Mesendoderm (in vitro differentiated cells): ENCODE results near the gene PTGFR.

Experiments used
- DNase-seq: peaks from one replicate; pipeline ENCODE4 v3.0.0; 2013
- H2AK5ac ChIP-seq: 2 replicates; pipeline ENCODE4 v1.6.1; 2013; ENCODE audit warnings: low read length, inconsistent platforms
- H2BK120ac ChIP-seq: 2 replicates; pipeline ENCODE4 v1.6.1; 2013; ENCODE audit warnings: low read depth, mild to moderate bottlenecking, low read length, moderate library complexity, mixed read lengths
- H2BK15ac ChIP-seq: replicated peaks from 2 replicates; pipeline ENCODE4 v1.6.1; 2013; ENCODE audit warnings: low read depth, mild to moderate bottlenecking, moderate library complexity
- H2BK5ac ChIP-seq: 2 replicates; pipeline ENCODE4 v1.6.1; 2013; ENCODE audit warnings: low read length, inconsistent platforms
- H3K18ac ChIP-seq: 2 replicates; pipeline ENCODE4 v1.6.1; 2013; ENCODE audit warnings: mild to moderate bottlenecking, low read length, mixed read lengths
- H3K23ac ChIP-seq: one replicate; pipeline ENCODE4 v1.6.1; 2013; ENCODE audit warnings: low read length
- H3K27ac ChIP-seq: 2 replicates; pipeline ENCODE4 v1.5.1; 2013; ENCODE audit warnings: low read depth, mild to moderate bottlenecking, inconsistent platforms, low read length, moderate library complexity
- H3K27me3 ChIP-seq: 2 replicates; pipeline ENCODE4 v1.6.1; 2013; ENCODE audit warnings: low read length, control low read depth, mild to moderate bottlenecking, inconsistent platforms; ENCODE audit not compliant: insufficient read depth, poor library complexity
- H3K36me3 ChIP-seq: 2 replicates; pipeline ENCODE4 v1.6.1; 2013; ENCODE audit warnings: low read length, inconsistent platforms; ENCODE audit not compliant: control insufficient read depth, insufficient read depth
- H3K4ac ChIP-seq: one replicate; pipeline ENCODE4 v1.6.1; 2013; ENCODE audit warnings: low read depth, mild to moderate bottlenecking, low read length, moderate library complexity
- H3K4me1 ChIP-seq: 2 replicates; pipeline ENCODE4 v1.6.1; 2013; ENCODE audit warnings: low read depth, low read length, inconsistent platforms; ENCODE audit not compliant: control insufficient read depth
- H3K4me2 ChIP-seq: 2 replicates; pipeline ENCODE4 v1.6.1; 2013; ENCODE audit warnings: low read length
- H3K4me3 ChIP-seq: 2 replicates; pipeline ENCODE4 v1.5.1; 2013; ENCODE audit warnings: mild to moderate bottlenecking, low read length
- H3K56ac ChIP-seq: one replicate; pipeline ENCODE4 v1.6.1; 2013; ENCODE audit warnings: low read length
- H3K79me1 ChIP-seq: 2 replicates; pipeline ENCODE4 v1.6.1; 2013; ENCODE audit warnings: low read length, inconsistent platforms
- H3K79me2 ChIP-seq: 2 replicates; pipeline ENCODE4 v1.6.1; 2013; ENCODE audit warnings: mild to moderate bottlenecking, low read length; ENCODE audit not compliant: control insufficient read depth, insufficient read depth
- H3K9ac ChIP-seq: 2 replicates; pipeline ENCODE4 v1.6.1; 2013; ENCODE audit warnings: low read length, inconsistent platforms
- H4K5ac ChIP-seq: one replicate; pipeline ENCODE4 v1.6.1; 2013; ENCODE audit warnings: low read length
- H4K8ac ChIP-seq: one replicate; pipeline ENCODE4 v1.6.1; 2013; ENCODE audit warnings: low read depth, mild to moderate bottlenecking, control low read depth, low read length, moderate library complexity
- WGBS: extraction: QIAGEN DNeasy Blood & Tissue Kit; methylation state at CpG from one replicate; pipeline ENCODE4 v1.1.7; 2013; ENCODE audit warnings: low lambda C conversion rate, missing lambda C conversion rate; ENCODE audit not compliant: insufficient coverage; ENCODE audit errors: extremely low coverage; 5-methylcytosine and 5-hydroxymethylcytosine counted together

Gene PTGFR

DNA sequence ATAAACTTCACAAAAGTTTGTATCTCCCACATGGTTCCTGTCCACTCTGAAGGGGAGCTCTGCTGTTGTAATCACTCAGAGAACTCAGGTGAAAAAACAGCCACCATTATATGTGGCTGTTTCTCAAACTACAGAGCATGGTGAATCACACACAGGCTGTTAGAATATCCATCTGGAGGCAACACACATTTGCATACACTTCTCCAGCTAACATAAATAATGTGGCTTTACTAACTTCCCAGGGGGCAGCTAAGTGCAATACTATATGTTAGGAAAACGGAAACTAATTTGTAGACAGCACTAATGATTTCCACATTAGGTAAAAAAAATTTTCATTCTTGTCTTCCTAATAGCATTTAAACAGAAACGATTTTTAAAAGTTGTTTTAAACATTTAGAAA is 49.3 kb downstream of the PTGFR start:
- Histone ChIP-seq H3K4me1 (no peaks in the 10 kb centered on the region), H3K4me2 (no peak overlapping the region), H3K56ac (no peak overlapping the region), H3K18ac (no peak overlapping the region), H3K27ac (no peak overlapping the region), H3K4ac (no peak overlapping the region), H2BK120ac (no peak overlapping the region), H3K36me3 (no peaks in the 10 kb centered on the region), H3K79me1 (no peaks in the 10 kb centered on the region), H3K79me2 (no peaks in the 10 kb centered on the region), H4K5ac (no peak overlapping the region), H3K27me3 (no peaks in the 10 kb centered on the region), H2AK5ac (no peak overlapping the region), H2BK15ac (no peak overlapping the region), H4K8ac (no peak overlapping the region), H3K23ac (no peak overlapping the region), H3K9ac (no peak overlapping the region), H2BK5ac (no peak overlapping the region), H3K4me3 (no peak overlapping the region)
- WGBS: no CpG with 5 or more reads among the region's 2 CpGs
- no peak for DNase-seq

GRCh38 chr1:78541479-78541878 is 50.7 kb downstream of the PTGFR start:
- no peak overlapping the region for H3K27ac ChIP-seq
- H4K5ac ChIP-seq: no peak overlapping the region
- H3K9ac ChIP-seq: no peak overlapping the region
- H3K4me1 ChIP-seq: no peaks in the 10 kb centered on the region
- no peak overlapping the region for H3K56ac ChIP-seq
- no peaks in the 10 kb centered on the region for H3K79me1 ChIP-seq
- no peak overlapping the region for H3K4me3 ChIP-seq
- no peak overlapping the region for H2BK5ac ChIP-seq
- no peak overlapping the region for H3K4ac ChIP-seq
- no peaks in the 10 kb centered on the region for H3K79me2 ChIP-seq
- no peak overlapping the region for H2BK120ac ChIP-seq
- no peak for DNase-seq
- no peak overlapping the region for H4K8ac ChIP-seq
- H3K4me2 ChIP-seq: no peak overlapping the region
- no peak overlapping the region for H2BK15ac ChIP-seq
- no peak overlapping the region for H2AK5ac ChIP-seq
- no peak overlapping the region for H3K23ac ChIP-seq
- H3K18ac ChIP-seq: no peak overlapping the region
- no peaks in the 10 kb centered on the region for H3K27me3 ChIP-seq
- H3K36me3 ChIP-seq: no peaks in the 10 kb centered on the region

- Histone ChIP-seq H2BK120ac (no peak overlapping the region), H2AK5ac (no peak overlapping the region), H3K4me2 (no peak overlapping the region), H3K79me1 (no peaks in the 10 kb centered on the region), H2BK5ac (no peak overlapping the region), H4K8ac (no peak overlapping the region), H3K79me2 (no peaks in the 10 kb centered on the region), H3K23ac (no peak overlapping the region), H3K4ac (no peak overlapping the region), H3K27ac (no peak overlapping the region), H3K56ac (no peak overlapping the region), H3K4me1 (no peaks in the 10 kb centered on the region), H4K5ac (no peak overlapping the region), H3K36me3 (no peaks in the 10 kb centered on the region), H3K18ac (no peak overlapping the region), H3K9ac (no peak overlapping the region), H3K4me3 (no peak overlapping the region), H3K27me3 (no peaks in the 10 kb centered on the region), H2BK15ac (no peak overlapping the region)
- DNase-seq: no peak
- no CpG with 5 or more reads among the region's 3 CpGs for WGBS
Observed at GRCh38 chr1:78543941-78544643, 53.3 kb downstream of the PTGFR start.

DNA sequence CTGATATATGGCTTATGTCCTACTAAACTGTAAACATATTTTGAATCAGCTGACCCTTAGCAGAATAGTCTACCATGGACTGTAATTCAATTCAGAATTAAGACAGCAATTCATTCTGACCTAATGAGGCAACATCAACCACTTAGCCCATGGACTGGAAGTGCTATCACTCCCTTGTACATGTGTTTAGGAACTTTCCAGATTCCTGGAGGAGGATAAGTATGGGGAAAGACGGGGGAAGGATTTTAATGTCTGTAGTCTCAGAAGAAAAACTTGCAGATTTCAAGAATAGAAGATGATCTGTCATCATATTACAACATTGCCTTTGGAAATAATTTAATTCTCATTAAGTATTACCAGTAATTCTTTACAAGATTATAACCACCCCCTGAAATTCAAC is 56.3 kb downstream of the PTGFR start:
- Histone ChIP-seq H2BK15ac (no peak overlapping the region), H3K79me2 (no peaks in the 10 kb centered on the region), H3K9ac (no peak overlapping the region), H2BK5ac (no peak overlapping the region), H2AK5ac (no peak overlapping the region), H3K23ac (no peak overlapping the region), H3K4me3 (no peak overlapping the region), H3K27me3 (no peaks in the 10 kb centered on the region), H3K56ac (no peak overlapping the region), H3K4ac (no peak overlapping the region), H3K79me1 (no peaks in the 10 kb centered on the region), H4K8ac (no peak overlapping the region), H3K18ac (no peak overlapping the region), H4K5ac (no peak overlapping the region), H3K4me2 (no peak overlapping the region), H3K27ac (no peak overlapping the region), H3K4me1 (no peaks in the 10 kb centered on the region), H2BK120ac (no peak overlapping the region), H3K36me3 (no peaks in the 10 kb centered on the region)
- WGBS: no CpG with 5 or more reads among the region's 1 CpG
- DNase-seq: no peak

GRCh38 chr1:78549331-78549730 is 58.6 kb downstream of the PTGFR start:
- H3K4me1 ChIP-seq: no peaks in the 10 kb centered on the region
- no peak overlapping the region for H3K18ac ChIP-seq
- H3K4me2 ChIP-seq: no peak overlapping the region
- no peaks in the 10 kb centered on the region for H3K79me1 ChIP-seq
- H3K9ac ChIP-seq: no peak overlapping the region
- no peak for DNase-seq
- H2AK5ac ChIP-seq: no peak overlapping the region
- no peaks in the 10 kb centered on the region for H3K36me3 ChIP-seq
- no peak overlapping the region for H2BK120ac ChIP-seq
- H3K27ac ChIP-seq: no peak overlapping the region
- H3K4ac ChIP-seq: no peak overlapping the region
- H4K5ac ChIP-seq: no peak overlapping the region
- no peaks in the 10 kb centered on the region for H3K79me2 ChIP-seq
- no peak overlapping the region for H3K23ac ChIP-seq
- no peak overlapping the region for H2BK15ac ChIP-seq
- H3K27me3 ChIP-seq: no peaks in the 10 kb centered on the region
- no peak overlapping the region for H4K8ac ChIP-seq
- no CpG with 5 or more reads among the region's 3 CpGs for WGBS
- no peak overlapping the region for H2BK5ac ChIP-seq
- H3K4me3 ChIP-seq: no peak overlapping the region
- no peak overlapping the region for H3K56ac ChIP-seq

DNA sequence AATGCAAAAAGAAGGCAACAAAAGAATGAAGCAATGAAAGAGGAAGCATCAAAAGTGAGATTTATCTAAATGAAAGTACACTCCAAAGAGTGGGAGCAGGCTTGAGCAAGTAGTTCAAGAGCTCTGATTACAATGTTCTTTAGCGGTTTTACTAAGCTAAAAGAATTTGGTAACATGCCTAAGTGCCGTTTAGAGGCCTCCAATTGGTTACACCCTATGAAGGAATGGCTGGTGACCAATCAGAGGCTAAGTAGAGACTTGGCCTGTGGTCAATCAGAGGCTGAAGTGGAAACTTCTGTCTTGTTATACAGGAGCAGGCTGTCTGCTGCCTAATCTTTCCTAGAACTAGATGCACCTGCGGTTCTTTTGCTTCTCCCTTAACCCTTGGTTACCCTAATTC is 59.1 kb downstream of the PTGFR start:
- Histone ChIP-seq H3K27ac (no peak overlapping the region), H3K18ac (no peak overlapping the region), H3K4me3 (no peak overlapping the region), H2BK15ac (no peak overlapping the region), H3K9ac (no peak overlapping the region), H3K79me1 (no peaks in the 10 kb centered on the region), H2BK5ac (no peak overlapping the region), H3K4me1 (no peaks in the 10 kb centered on the region), H3K36me3 (no peaks in the 10 kb centered on the region), H3K4me2 (no peak overlapping the region), H3K4ac (no peak overlapping the region), H3K56ac (no peak overlapping the region), H3K79me2 (no peaks in the 10 kb centered on the region), H2BK120ac (no peak overlapping the region), H4K5ac (no peak overlapping the region), H4K8ac (no peak overlapping the region), H3K23ac (no peak overlapping the region), H3K27me3 (no peaks in the 10 kb centered on the region), H2AK5ac (no peak overlapping the region)
- no peak for DNase-seq
- no CpG with 5 or more reads among the region's 3 CpGs for WGBS
